H1 (cell line): ENCODE measurements around the gene LGALS1. TPM values are rescaled to one million over a fixed set of nuclear protein-coding genes. Genes with fewer than 3 reads are reported as not detected.

Experiments used
- GABPA ChIP-seq: IDR thresholded peaks from 2 replicates; pipeline ENCODE4 v1.6.1; 2011; ENCODE audit warnings: mild to moderate bottlenecking, low read length, moderate library complexity, borderline replicate concordance; ENCODE audit not compliant: insufficient read depth
- KDM4A ChIP-seq: IDR thresholded peaks from one replicate; pipeline ENCODE4 v1.7.1; 2012; ENCODE audit warnings: low read depth, mild to moderate bottlenecking, moderate library complexity, low read length, inconsistent platforms; ENCODE audit not compliant: severe bottlenecking
- POU5F1 ChIP-seq: IDR thresholded peaks from 2 replicates; pipeline ENCODE4 v1.6.1; 2011; ENCODE audit warnings: low read depth, mild to moderate bottlenecking, low read length, moderate library complexity
- TEAD4 ChIP-seq: IDR thresholded peaks from 2 replicates; pipeline ENCODE4 v1.6.1; 2012; ENCODE audit warnings: low read depth, low read length, inconsistent platforms, mixed read lengths
- polyA plus RNA-seq, 7 experiments: library from polyadenylated mRNA; depleted of rRNA in 3 of 7; stranded (reverse) in 5 of 7; unstranded in 2 of 7; fragments of >200 nt in 5 of 7; fragments of 200-250 nt in 2 of 7; gene quantifications; 1 replicate in 5 of 7; 2 replicates in 1 of 7; 4 replicates in 1 of 7; pipeline versions ENCODE4 v1.2.1 to v1.2.3, GENCODE V29; 2011 to 2013; ENCODE audit warnings: missing spikeins in 2 of 7, mixed read lengths in 2 of 7
- total RNA-seq: library from RNA; stranded (reverse); fragmentation: NEBNext Ultra II Directional; extraction: Animal tissue kit (Norgen Biotek cat#: 25700); gene quantifications from 2 replicates; pipeline ENCODE4 v1.2.1, GENCODE V29; 2021

LGALS1 gene
- total and polyA plus RNA-seq, 2 of the 8 experiments (the other 6 are each of a cell fraction or from before 2014, with no cell fraction given): 12.0 to 92.4 TPM

GRCh38 chr22:37664249-37665101, 11.0 kb upstream of the LGALS1 start (continued):
- TF ChIP-seq GABPA (no peak), KDM4A (no peak), POU5F1 (no peak), TEAD4 (no peak)
